Measurements from ENCODE around the gene VAC14. TPM values are rescaled to one million over a fixed set of nuclear protein-coding genes. Genes with fewer than 3 reads are reported as not detected.
A peak's percentile ranks its signal among the peaks of the same experiment; 100 is the strongest.

VAC14 gene
- total RNA-seq, 1 donor from 2014 or later, result 38.4 TPM

DNA sequence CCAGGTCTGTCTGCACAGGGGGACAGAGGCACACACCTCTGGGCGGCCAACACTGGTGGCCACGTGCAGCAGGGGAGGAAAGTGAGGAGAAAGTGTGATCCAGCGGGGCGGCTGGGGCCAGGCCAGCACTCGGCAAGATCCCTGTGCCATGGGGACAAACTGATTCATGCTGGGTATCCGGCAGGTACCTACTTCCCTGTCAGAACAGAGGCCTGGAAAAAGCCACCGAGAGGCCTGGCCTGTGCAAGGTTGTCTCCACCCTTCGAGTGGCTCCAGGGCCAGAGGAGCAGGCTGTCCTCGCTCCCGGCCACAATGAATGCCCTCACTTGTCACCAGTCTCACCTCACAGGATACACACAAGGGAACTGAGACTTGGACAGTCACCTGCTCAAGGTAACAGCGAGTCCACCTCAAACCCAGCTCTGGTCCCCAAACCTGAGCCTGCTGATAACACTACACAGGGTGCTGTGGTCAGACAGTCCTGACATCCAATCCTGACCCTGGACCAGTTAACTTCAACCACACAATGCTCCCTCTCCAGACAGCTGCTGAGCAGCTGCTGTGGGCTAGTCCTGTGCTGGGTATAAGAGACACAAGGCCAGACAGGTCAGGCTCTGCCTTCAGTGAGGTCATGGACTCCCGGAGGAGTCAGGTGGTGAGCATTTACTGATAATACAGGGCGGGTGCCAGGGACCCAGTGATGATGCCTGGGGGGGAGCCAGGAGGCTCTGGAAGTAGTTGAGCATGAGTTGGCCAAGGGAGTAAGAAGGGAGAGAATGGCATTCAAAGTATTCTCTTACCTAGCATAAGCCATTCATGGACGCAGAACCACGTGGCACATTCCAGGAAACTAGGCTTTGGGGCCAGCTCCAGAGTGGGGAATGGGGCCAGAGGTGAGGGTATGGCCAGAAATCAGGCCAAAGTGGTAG is 53.0 kb downstream of the VAC14 start:
- Mint-ChIP-seq H3K4me1 (ENCODE audit: low read depth) (peaks cover 25% of the 10 kb centered on the region), H3K27ac (no peak overlapping the region), H3K27me3 (no peaks in the 10 kb centered on the region), H3K9me3 (ENCODE audit: low read depth) (peaks cover 5% of the 10 kb centered on the region), H3K4me3 (ENCODE audit: low read depth) (no peak overlapping the region), H3K36me3 (ENCODE audit: insufficient read depth) (peaks cover 11% of the 10 kb centered on the region)
- DNase-seq (ENCODE audit: low spot score, unreplicated experiment), result no peak
- TF ChIP-seq, protein P1, sequence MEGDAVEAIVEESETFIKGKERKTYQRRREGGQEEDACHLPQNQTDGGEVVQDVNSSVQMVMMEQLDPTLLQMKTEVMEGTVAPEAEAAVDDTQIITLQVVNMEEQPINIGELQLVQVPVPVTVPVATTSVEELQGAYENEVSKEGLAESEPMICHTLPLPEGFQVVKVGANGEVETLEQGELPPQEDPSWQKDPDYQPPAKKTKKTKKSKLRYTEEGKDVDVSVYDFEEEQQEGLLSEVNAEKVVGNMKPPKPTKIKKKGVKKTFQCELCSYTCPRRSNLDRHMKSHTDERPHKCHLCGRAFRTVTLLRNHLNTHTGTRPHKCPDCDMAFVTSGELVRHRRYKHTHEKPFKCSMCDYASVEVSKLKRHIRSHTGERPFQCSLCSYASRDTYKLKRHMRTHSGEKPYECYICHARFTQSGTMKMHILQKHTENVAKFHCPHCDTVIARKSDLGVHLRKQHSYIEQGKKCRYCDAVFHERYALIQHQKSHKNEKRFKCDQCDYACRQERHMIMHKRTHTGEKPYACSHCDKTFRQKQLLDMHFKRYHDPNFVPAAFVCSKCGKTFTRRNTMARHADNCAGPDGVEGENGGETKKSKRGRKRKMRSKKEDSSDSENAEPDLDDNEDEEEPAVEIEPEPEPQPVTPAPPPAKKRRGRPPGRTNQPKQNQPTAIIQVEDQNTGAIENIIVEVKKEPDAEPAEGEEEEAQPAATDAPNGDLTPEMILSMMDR (IDR thresholded peaks at IDR 0.05; ENCODE audit: unreplicated experiment), result no peak

DNA sequence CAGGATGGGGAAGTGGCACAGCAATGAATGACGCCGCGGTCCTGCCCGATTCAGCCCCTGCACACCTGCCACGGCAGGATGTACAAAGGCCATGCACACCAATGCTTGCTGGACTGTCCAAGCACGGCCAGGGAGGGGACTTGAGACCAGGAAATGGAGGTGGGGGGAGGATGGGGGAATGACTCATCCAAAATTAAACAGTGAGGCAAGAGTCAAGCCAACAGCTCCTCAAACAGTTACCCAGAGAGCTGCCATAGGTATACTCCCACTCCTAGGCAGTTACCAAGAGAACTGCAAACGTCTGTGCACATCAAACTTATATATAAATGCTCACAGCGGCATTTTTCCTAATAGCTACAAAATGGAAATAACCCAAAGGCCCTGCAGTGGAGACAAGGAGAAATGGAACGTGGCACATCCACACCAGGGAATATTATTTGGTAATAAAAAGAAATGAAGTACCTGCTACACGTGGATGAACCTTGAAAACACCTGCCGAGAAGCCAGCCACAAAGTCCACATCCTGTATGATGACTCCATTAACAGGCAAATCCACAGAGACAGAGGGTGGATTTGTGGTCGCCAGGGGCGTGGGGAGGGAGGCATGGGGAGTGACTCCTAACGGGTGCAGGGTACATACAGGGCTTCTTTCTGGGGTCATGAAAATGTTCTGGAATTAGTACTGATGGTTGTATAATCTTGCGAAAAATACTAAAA is 54.1 kb downstream of the VAC14 start:
- Mint-ChIP-seq H3K27me3 (no peaks in the 10 kb centered on the region), H3K4me1 (ENCODE audit: low read depth) (peaks cover 25% of the 10 kb centered on the region), H3K9me3 (ENCODE audit: low read depth) (peaks cover 5% of the 10 kb centered on the region), H3K4me3 (ENCODE audit: low read depth) (no peak overlapping the region), H3K27ac (peak overlapping the region; percentile 69), H3K36me3 (ENCODE audit: insufficient read depth) (peaks cover 16% of the 10 kb centered on the region)
- TF ChIP-seq, protein P1 (IDR thresholded peaks at IDR 0.05; ENCODE audit: unreplicated experiment), result no peak
- DNase-seq (ENCODE audit: low spot score, unreplicated experiment), result no peak

DNA sequence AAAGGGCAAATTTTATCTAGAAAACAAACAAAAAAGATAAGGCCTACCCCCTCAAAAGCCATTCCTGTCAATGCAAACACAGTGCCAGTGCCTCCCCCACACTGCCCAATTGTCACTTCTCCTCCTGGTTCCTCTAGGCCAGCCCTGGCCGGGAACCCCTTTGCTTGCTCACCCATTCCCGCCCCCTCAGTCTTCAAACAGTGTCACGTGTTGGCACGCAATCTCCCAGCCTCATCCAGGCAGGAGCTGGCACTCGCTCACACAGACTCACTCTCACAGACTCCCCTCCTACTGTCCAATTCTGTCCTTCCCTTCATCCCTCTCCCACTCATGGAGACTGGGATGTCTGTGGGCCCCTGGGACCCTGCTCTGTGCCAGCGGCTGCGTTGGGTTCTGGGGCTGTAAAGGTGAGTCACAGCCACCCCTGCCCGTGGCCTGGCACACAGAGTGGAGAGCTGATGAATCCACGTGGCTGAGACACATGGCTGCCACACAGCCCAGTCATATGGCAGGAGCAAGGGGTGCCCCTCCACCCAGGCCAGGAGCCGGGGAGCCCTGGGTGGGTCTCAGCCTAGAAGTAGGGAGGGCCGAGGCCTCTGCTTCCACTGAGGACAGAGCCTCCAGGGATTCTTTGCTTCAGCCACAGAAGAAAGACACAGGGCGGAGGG is 54.8 kb downstream of the VAC14 start:
- TF ChIP-seq, protein P1 (IDR thresholded peaks at IDR 0.05; ENCODE audit: unreplicated experiment), result no peak
- Mint-ChIP-seq H3K36me3 (ENCODE audit: insufficient read depth) (peaks cover 16% of the 10 kb centered on the region), H3K9me3 (ENCODE audit: low read depth) (peaks cover 5% of the 10 kb centered on the region), H3K27ac (peak overlapping the region; percentile 69), H3K27me3 (no peaks in the 10 kb centered on the region), H3K4me3 (ENCODE audit: low read depth) (no peak overlapping the region), H3K4me1 (ENCODE audit: low read depth) (peaks cover 25% of the 10 kb centered on the region)
- DNase-seq (ENCODE audit: low spot score, unreplicated experiment), result no peak

DNA sequence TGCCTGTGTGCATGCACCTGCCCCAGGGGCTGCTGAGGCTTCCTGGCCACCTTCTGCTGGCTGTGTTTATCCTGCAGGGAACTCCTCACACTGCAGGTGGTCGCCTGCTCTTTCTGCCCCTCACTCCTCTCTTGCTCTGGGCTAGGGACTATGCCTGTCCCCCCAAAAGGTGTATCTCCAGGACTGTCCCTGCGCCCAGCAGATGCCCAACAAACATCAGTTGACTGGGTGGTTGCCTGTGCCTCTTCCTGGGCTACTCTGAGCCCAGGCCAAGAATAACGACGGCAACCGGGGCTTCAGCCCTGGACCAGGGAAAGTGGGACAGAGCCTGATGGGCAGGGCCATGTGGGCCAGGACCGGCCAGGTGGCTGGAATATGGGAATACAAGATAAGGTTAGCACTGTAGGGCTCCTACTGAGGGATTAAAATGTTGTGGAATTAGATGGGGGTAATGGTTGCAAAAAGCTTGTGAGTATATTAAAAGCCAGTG is 55.4 kb downstream of the VAC14 start:
- H3K36me3 Mint-ChIP-seq (ENCODE audit: insufficient read depth), result peaks cover 16% of the 10 kb centered on the region
- no peak for DNase-seq (ENCODE audit: low spot score, unreplicated experiment)
- no peaks in the 10 kb centered on the region for H3K27me3 Mint-ChIP-seq
- peaks cover 5% of the 10 kb centered on the region for H3K9me3 Mint-ChIP-seq (ENCODE audit: low read depth)
- H3K27ac Mint-ChIP-seq, result no peak overlapping the region
- TF ChIP-seq, protein P1 (IDR thresholded peaks at IDR 0.05; ENCODE audit: unreplicated experiment), result no peak
- H3K4me1 Mint-ChIP-seq (ENCODE audit: low read depth), result peaks cover 21% of the 10 kb centered on the region
- no peak overlapping the region for H3K4me3 Mint-ChIP-seq (ENCODE audit: low read depth)

DNA sequence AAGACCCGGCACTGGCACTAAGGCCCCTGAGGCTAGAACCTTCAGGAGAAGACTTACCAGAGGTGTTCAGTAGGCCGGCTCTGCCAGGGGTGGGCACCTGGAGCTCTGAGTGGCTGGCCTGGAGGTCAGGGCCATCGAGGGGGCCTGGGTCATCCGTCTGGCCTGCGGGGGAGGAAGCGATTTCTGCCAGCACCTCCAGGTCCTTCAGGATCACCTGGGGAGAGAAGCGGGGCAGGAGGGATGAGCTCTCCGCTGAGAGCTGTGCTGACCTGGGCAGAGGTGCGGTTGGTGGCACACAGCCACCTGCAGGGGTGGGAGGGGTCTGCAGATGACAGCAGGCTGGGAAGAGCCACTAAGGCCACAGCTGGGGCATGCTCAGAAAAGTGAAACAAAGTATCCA is 56.6 kb downstream of the VAC14 start:
- Mint-ChIP-seq H3K36me3 (ENCODE audit: insufficient read depth) (peaks cover 16% of the 10 kb centered on the region), H3K4me1 (ENCODE audit: low read depth) (peaks cover 17% of the 10 kb centered on the region), H3K4me3 (ENCODE audit: low read depth) (no peak overlapping the region), H3K27me3 (no peaks in the 10 kb centered on the region), H3K9me3 (ENCODE audit: low read depth) (peaks cover 5% of the 10 kb centered on the region), H3K27ac (no peak overlapping the region)
- no peak for DNase-seq (ENCODE audit: low spot score, unreplicated experiment)
- TF ChIP-seq, protein P1 (IDR thresholded peaks at IDR 0.05; ENCODE audit: unreplicated experiment), result no peak
